Measurements from ENCODE around the gene MTHFSD.

The MTHFSD gene

GRCh38 chr16:86577314-86577971, 22.4 kb upstream of the MTHFSD start:
- TF ChIP-seq POLR2A (IDR thresholded peaks at IDR 0.05; ENCODE audit: low read length) (no peak), GATA1 (IDR thresholded peaks at IDR 0.05; ENCODE audit: low read depth, low read length) (no peak)
- DNase-seq = no peak

GRCh38 chr16:86576591-86577313, 21.7 kb upstream of the MTHFSD start:
- no peak for TF ChIP-seq GATA1 (IDR thresholded peaks at IDR 0.05; ENCODE audit: low read depth, low read length)

GRCh38 chr16:86575754-86576557, 20.9 kb upstream of the MTHFSD start:
- DNase-seq = peak; percentile 45 to 60
- no peak for TF ChIP-seq POLR2A (IDR thresholded peaks at IDR 0.05; ENCODE audit: low read length)
- TF ChIP-seq GATA1 (IDR thresholded peaks at IDR 0.05; ENCODE audit: low read depth, low read length) = no peak

More at GRCh38 chr16:86576591-86577313, 21.7 kb upstream of the MTHFSD start:
- DNase-seq = no peak

- no peak for DNase-seq
- TF ChIP-seq POLR2A (IDR thresholded peaks at IDR 0.05; ENCODE audit: low read length) = no peak
Measured at GRCh38 chr16:86575095-86575685, 20.2 kb upstream of the MTHFSD start.

GRCh38 chr16:86574646-86575045, 19.6 kb upstream of the MTHFSD start:
- TF ChIP-seq GATA1 (IDR thresholded peaks at IDR 0.05; ENCODE audit: low read depth, low read length) (no peak), POLR2A (IDR thresholded peaks at IDR 0.05; ENCODE audit: low read length) (no peak)
- DNase-seq = no peak

GRCh38 chr16:86573646-86574508, 18.8 kb upstream of the MTHFSD start:
- TF ChIP-seq GATA1 (IDR thresholded peaks at IDR 0.05; ENCODE audit: low read depth, low read length) = no peak
- DNase-seq = no peak

GRCh38 chr16:86573215-86573614, 18.2 kb upstream of the MTHFSD start:
- no peak for DNase-seq
- TF ChIP-seq POLR2A (IDR thresholded peaks at IDR 0.05; ENCODE audit: low read length) (no peak), GATA1 (IDR thresholded peaks at IDR 0.05; ENCODE audit: low read depth, low read length) (no peak)

- no peak for TF ChIP-seq GATA1 (IDR thresholded peaks at IDR 0.05; ENCODE audit: low read depth, low read length)
- no peak for TF ChIP-seq POLR2A (IDR thresholded peaks at IDR 0.05; ENCODE audit: low read length)
- DNase-seq = no peak
Measured at GRCh38 chr16:86572606-86573005, 17.6 kb upstream of the MTHFSD start.

- no peak for DNase-seq
- TF ChIP-seq POLR2A (IDR thresholded peaks at IDR 0.05; ENCODE audit: low read length) (no peak), GATA1 (IDR thresholded peaks at IDR 0.05; ENCODE audit: low read depth, low read length) (no peak)
Measured at GRCh38 chr16:86572041-86572521, 17.0 kb upstream of the MTHFSD start.

- TF ChIP-seq GATA1 (IDR thresholded peaks at IDR 0.05; ENCODE audit: low read depth, low read length) (no peak), POLR2A (IDR thresholded peaks at IDR 0.05; ENCODE audit: low read length) (no peak)
- no peak for DNase-seq
Measured at GRCh38 chr16:86571530-86571915, 16.5 kb upstream of the MTHFSD start.

- no peak for DNase-seq
- TF ChIP-seq GATA1 (IDR thresholded peaks at IDR 0.05; ENCODE audit: low read depth, low read length) = no peak
- TF ChIP-seq POLR2A (IDR thresholded peaks at IDR 0.05; ENCODE audit: low read length) = no peak
Measured at GRCh38 chr16:86570558-86571529, 15.8 kb upstream of the MTHFSD start.

Data from erythroblast (primary cell).